K562 (cell line): Measurements from ENCODE around the gene PPP1CA. TPM values are rescaled to one million over a fixed set of nuclear protein-coding genes. Genes with fewer than 3 reads are reported as not detected.

Experiments used
- ARID2 ChIP-seq: fragments of 450-650 bp; IDR thresholded peaks from 2 replicates; pipeline ENCODE4 v1.6.1; 2017; ENCODE audit warnings: antibody characterized with exemption, mild to moderate bottlenecking
- HNRNPL ChIP-seq: fragments of 200-400 bp; formaldehyde crosslinking; IDR thresholded peaks from 2 replicates; pipeline ENCODE4 v1.6.1; 2017; ENCODE audit warnings: low read depth, mild to moderate bottlenecking, low read length
- LCOR ChIP-seq: sonication (generic); formaldehyde crosslinking; IDR thresholded peaks from 2 replicates; pipeline ENCODE4 v1.8.0; 2022; ENCODE audit warnings: mild to moderate bottlenecking, missing genetic modification reagents
- RAD51 ChIP-seq: fragments of 450-650 bp; IDR thresholded peaks from 2 replicates; pipeline ENCODE4 v1.7.1; 2016; ENCODE audit warnings: low read depth, mild to moderate bottlenecking, borderline replicate concordance
- SIX5 ChIP-seq, 2 experiments: IDR thresholded peaks; 2 replicates each; pipeline ENCODE4 v1.6.1; 2011; ENCODE audit warnings: low read length in 2 of 2, borderline replicate concordance in 1 of 2, low read depth in 1 of 2, mild to moderate bottlenecking in 1 of 2, moderate library complexity in 1 of 2; ENCODE audit not compliant: insufficient read depth in 1 of 2
- SNIP1 ChIP-seq: fragments of 450-650 bp; IDR thresholded peaks from 2 replicates; pipeline ENCODE4 v1.7.1; 2017; ENCODE audit warnings: low read depth, mild to moderate bottlenecking
- ZNF41 ChIP-seq: fragments of 250-450 bp; sonication (Bioruptor Pico); conservative IDR thresholded peaks from 2 replicates; pipeline ENCODE4 v1.4.0; 2020; ENCODE audit warnings: mild to moderate bottlenecking
- ZNF76 ChIP-seq: fragments of 250-450 bp; sonication (Bioruptor Pico); IDR thresholded peaks from 2 replicates; pipeline ENCODE4 v1.4.0; 2020; ENCODE audit warnings: mild to moderate bottlenecking, moderate library complexity, borderline replicate concordance
- polyA plus RNA-seq, 8 experiments: library from polyadenylated mRNA; depleted of rRNA in 4 of 8; stranded (reverse) in 5 of 8; unstranded in 3 of 8; fragments of >200 nt; fragmentation: Nextera tagmentation in 2 of 8; fragmentation: Illumina TruSeq in 1 of 8; extraction: Ambion mirVana in 2 of 8; extraction: Trizol in 1 of 8; gene quantifications; 2 replicates each; pipeline versions ENCODE4 v1.2.1 to v1.2.3, GENCODE V29; 2011 to 2014; ENCODE audit warnings: inconsistent platforms in 1 of 8, missing spikeins in 1 of 8
- total RNA-seq, 7 experiments: library from RNA; depleted of rRNA in 6 of 7; stranded (reverse); fragments of >200 nt in 6 of 7; fragmentation: Illumina TruSeq in 2 of 7; extraction: Trizol in 2 of 7; gene quantifications; 2 replicates each; pipeline versions ENCODE4 v1.2.1 to v1.2.3, GENCODE V29; 2011 to 2021; ENCODE audit warnings: low replicate concordance in 1 of 7
- TF ChIP-seq, protein P1 (sequence below): IDR thresholded peaks from 2 replicates; pipeline ENCODE4 v1.6.1; 2016; ENCODE audit warnings: missing genetic modification characterization, missing compliant biosample characterization
- TF ChIP-seq, protein P2 (sequence below): fragments of 250-450 bp; sonication (Bioruptor Pico); IDR thresholded peaks from 2 replicates; pipeline ENCODE4 v1.8.0; 2021; ENCODE audit warnings: mild to moderate bottlenecking, moderate library complexity
- TF ChIP-seq, protein P3 (sequence below): fragments of 200-800 bp; sonication (Bioruptor generic); IDR thresholded peaks from 2 replicates; pipeline ENCODE4 v1.6.1; 2016; ENCODE audit warnings: missing genetic modification characterization, missing compliant biosample characterization
- TF ChIP-seq, protein P4 (sequence below): fragments of 450-650 bp; formaldehyde crosslinking; conservative IDR thresholded peaks from 2 replicates; pipeline ENCODE4 v1.4.0; 2022; ENCODE audit warnings: mild to moderate bottlenecking, missing genetic modification characterization
- TF ChIP-seq, protein P5 (sequence below): fragments of 450-650 bp; formaldehyde crosslinking; IDR thresholded peaks from 2 replicates; pipeline ENCODE4 v1.4.0; 2020; ENCODE audit warnings: mild to moderate bottlenecking, mixed read lengths
- TF ChIP-seq, protein P6 (sequence below): sonication (generic); formaldehyde crosslinking; IDR thresholded peaks from 2 replicates; pipeline ENCODE4 v1.8.1; 2023; ENCODE audit warnings: mild to moderate bottlenecking, missing genetic modification reagents

PPP1CA gene
- total and polyA plus RNA-seq, 9 of the 15 experiments (the other 6 are each of a cell fraction or from before 2014, with no cell fraction given) = 18.2 to 242 (median 188) TPM

DNA sequence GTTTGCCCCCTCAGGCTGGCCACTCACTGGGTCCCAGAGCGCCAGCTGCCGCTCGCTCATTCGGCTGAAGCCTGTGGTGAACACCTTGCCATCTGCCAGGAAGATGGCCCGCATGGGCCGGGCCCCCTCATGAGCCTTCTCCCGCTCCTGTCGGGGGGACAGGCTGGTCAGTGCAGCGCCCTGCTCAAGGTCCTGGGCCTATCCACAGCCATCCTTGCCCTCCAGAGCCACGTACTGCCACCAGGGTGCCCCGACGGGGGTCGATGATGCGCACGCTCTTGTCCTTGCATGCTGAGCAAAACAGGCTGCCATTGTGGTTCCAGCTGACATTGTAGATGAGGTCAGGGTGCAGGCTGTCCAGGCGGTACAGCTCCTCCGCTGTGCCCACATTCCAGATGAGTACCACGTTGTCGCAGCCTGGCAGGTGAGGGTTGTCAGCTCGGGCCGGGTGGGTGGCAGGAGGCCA is 39.5 kb upstream of the PPP1CA start (continued):
- TF ChIP-seq, protein P1, sequence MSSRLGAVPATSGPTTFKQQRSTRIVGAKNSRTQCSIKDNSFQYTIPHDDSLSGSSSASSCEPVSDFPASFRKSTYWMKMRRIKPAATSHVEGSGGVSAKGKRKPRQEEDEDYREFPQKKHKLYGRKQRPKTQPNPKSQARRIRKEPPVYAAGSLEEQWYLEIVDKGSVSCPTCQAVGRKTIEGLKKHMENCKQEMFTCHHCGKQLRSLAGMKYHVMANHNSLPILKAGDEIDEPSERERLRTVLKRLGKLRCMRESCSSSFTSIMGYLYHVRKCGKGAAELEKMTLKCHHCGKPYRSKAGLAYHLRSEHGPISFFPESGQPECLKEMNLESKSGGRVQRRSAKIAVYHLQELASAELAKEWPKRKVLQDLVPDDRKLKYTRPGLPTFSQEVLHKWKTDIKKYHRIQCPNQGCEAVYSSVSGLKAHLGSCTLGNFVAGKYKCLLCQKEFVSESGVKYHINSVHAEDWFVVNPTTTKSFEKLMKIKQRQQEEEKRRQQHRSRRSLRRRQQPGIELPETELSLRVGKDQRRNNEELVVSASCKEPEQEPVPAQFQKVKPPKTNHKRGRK (tag) = no peak
- TF ChIP-seq HNRNPL (0 out of 2 replicates have a peak, but pooled peaks have one; percentile 38), ZNF41 (CRISPR knock-in tag) (no peak), SNIP1 (no peak), LCOR (CRISPR knock-in tag) (no peak), ZNF76 (CRISPR knock-in tag) (no peak), SIX5 (IDR thresholded peaks at IDR 0.05; ENCODE audit: borderline replicate concordance in 1 of 2, insufficient read depth in 1 of 2, low read depth in 1 of 2, low read length in 2 of 2) (no peak), ARID2 (no peak), RAD51 (no peak)
- TF ChIP-seq, protein P2, sequence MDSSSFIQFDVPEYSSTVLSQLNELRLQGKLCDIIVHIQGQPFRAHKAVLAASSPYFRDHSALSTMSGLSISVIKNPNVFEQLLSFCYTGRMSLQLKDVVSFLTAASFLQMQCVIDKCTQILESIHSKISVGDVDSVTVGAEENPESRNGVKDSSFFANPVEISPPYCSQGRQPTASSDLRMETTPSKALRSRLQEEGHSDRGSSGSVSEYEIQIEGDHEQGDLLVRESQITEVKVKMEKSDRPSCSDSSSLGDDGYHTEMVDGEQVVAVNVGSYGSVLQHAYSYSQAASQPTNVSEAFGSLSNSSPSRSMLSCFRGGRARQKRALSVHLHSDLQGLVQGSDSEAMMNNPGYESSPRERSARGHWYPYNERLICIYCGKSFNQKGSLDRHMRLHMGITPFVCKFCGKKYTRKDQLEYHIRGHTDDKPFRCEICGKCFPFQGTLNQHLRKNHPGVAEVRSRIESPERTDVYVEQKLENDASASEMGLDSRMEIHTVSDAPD (CRISPR knock-in tag) = no peak
- TF ChIP-seq, protein P3, sequence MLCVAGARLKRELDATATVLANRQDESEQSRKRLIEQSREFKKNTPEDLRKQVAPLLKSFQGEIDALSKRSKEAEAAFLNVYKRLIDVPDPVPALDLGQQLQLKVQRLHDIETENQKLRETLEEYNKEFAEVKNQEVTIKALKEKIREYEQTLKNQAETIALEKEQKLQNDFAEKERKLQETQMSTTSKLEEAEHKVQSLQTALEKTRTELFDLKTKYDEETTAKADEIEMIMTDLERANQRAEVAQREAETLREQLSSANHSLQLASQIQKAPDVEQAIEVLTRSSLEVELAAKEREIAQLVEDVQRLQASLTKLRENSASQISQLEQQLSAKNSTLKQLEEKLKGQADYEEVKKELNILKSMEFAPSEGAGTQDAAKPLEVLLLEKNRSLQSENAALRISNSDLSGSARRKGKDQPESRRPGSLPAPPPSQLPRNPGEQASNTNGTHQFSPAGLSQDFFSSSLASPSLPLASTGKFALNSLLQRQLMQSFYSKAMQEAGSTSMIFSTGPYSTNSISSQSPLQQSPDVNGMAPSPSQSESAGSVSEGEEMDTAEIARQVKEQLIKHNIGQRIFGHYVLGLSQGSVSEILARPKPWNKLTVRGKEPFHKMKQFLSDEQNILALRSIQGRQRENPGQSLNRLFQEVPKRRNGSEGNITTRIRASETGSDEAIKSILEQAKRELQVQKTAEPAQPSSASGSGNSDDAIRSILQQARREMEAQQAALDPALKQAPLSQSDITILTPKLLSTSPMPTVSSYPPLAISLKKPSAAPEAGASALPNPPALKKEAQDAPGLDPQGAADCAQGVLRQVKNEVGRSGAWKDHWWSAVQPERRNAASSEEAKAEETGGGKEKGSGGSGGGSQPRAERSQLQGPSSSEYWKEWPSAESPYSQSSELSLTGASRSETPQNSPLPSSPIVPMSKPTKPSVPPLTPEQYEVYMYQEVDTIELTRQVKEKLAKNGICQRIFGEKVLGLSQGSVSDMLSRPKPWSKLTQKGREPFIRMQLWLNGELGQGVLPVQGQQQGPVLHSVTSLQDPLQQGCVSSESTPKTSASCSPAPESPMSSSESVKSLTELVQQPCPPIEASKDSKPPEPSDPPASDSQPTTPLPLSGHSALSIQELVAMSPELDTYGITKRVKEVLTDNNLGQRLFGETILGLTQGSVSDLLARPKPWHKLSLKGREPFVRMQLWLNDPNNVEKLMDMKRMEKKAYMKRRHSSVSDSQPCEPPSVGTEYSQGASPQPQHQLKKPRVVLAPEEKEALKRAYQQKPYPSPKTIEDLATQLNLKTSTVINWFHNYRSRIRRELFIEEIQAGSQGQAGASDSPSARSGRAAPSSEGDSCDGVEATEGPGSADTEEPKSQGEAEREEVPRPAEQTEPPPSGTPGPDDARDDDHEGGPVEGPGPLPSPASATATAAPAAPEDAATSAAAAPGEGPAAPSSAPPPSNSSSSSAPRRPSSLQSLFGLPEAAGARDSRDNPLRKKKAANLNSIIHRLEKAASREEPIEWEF (CRISPR knock-in tag) = no peak
- TF ChIP-seq, protein P4, sequence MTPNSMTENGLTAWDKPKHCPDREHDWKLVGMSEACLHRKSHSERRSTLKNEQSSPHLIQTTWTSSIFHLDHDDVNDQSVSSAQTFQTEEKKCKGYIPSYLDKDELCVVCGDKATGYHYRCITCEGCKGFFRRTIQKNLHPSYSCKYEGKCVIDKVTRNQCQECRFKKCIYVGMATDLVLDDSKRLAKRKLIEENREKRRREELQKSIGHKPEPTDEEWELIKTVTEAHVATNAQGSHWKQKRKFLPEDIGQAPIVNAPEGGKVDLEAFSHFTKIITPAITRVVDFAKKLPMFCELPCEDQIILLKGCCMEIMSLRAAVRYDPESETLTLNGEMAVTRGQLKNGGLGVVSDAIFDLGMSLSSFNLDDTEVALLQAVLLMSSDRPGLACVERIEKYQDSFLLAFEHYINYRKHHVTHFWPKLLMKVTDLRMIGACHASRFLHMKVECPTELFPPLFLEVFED (CRISPR knock-in tag) = no peak
- TF ChIP-seq, protein P5, sequence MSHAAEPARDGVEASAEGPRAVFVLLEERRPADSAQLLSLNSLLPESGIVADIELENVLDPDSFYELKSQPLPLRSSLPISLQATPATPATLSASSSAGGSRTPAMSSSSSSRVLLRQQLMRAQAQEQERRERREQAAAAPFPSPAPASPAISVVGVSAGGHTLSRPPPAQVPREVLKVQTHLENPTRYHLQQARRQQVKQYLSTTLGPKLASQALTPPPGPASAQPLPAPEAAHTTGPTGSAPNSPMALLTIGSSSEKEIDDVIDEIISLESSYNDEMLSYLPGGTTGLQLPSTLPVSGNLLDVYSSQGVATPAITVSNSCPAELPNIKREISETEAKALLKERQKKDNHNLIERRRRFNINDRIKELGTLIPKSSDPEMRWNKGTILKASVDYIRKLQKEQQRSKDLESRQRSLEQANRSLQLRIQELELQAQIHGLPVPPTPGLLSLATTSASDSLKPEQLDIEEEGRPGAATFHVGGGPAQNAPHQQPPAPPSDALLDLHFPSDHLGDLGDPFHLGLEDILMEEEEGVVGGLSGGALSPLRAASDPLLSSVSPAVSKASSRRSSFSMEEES (CRISPR knock-in tag) = no peak
- TF ChIP-seq, protein P6, sequence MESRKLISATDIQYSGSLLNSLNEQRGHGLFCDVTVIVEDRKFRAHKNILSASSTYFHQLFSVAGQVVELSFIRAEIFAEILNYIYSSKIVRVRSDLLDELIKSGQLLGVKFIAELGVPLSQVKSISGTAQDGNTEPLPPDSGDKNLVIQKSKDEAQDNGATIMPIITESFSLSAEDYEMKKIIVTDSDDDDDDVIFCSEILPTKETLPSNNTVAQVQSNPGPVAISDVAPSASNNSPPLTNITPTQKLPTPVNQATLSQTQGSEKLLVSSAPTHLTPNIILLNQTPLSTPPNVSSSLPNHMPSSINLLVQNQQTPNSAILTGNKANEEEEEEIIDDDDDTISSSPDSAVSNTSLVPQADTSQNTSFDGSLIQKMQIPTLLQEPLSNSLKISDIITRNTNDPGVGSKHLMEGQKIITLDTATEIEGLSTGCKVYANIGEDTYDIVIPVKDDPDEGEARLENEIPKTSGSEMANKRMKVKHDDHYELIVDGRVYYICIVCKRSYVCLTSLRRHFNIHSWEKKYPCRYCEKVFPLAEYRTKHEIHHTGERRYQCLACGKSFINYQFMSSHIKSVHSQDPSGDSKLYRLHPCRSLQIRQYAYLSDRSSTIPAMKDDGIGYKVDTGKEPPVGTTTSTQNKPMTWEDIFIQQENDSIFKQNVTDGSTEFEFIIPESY = peak; percentile 85
